AG08395 (cell line): Measurements from ENCODE around the gene RHEBL1.

ENCODE experiments used
- DNase-seq: peaks from one replicate; pipeline ENCODE4 v3.0.0; 2012; ENCODE audit warnings: mixed read lengths, low spot score

Gene RHEBL1, protein sequence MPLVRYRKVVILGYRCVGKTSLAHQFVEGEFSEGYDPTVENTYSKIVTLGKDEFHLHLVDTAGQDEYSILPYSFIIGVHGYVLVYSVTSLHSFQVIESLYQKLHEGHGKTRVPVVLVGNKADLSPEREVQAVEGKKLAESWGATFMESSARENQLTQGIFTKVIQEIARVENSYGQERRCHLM

DNA sequence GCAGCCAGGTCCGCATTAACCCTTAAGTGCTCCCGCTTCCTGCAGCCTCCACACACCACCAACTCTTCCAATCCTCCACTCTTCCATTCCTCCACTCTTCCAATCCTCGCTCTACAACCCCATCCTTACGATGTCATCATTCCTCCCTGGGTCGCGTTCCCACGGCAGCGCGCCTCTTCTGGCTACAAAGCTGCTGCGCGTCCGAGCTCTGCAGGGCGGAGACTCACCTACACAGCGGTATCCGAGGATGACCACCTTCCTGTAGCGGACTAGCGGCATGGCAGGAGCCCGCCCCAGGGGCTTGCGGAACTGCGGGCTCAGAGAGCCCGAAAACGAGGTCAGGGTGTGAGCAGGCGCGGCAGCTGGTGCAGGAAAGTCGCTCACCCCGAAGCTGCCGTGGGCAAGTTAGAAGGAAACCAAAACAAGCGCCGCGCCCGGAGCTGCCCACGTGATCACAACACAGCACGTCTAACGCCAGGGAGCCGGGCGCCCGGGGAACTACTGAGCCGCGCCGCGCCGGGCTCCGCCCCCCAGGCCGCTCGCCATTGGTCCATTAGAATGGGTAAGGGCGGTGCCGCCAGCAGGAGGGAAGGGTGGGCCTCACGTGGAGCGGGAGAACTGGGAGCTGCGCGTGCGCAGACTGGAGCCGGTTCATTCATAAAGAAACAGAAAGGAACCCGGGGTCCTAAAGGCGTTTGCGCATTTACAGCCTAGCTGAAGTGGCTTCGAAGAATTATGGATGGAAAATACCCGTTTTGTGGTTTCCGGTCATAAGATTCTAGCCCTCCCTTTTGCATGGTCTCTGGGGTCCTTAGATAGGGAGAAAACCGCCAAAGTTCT is at the start of gene RHEBL1:
RHEBL1 (minus strand) TSS at position 473 of the 840 bp plus-strand sequence; CDS start at position 279, 194 bp downstream.
- peak; percentile 99 for DNase-seq

DNA sequence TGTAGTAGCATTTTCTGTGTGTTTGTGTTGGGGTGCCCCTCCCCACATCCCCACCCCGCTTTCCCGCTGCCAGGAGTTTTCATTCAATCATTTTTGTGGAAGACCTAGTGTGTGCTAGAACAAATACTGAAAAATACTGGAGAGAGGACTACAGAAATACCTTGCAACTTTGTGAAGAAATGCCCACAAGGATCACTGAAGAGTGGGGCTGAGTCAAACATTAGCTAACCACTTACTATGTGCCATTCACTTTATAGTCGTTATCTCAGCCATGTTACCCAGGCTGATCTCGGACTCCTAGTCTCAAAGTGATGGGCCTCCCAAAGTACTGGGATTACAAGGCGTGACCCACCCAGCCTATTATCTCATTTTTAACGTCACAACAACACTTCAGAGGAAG is 41.4 kb upstream of the RHEBL1 start:
- DNase-seq: no peak

DNA sequence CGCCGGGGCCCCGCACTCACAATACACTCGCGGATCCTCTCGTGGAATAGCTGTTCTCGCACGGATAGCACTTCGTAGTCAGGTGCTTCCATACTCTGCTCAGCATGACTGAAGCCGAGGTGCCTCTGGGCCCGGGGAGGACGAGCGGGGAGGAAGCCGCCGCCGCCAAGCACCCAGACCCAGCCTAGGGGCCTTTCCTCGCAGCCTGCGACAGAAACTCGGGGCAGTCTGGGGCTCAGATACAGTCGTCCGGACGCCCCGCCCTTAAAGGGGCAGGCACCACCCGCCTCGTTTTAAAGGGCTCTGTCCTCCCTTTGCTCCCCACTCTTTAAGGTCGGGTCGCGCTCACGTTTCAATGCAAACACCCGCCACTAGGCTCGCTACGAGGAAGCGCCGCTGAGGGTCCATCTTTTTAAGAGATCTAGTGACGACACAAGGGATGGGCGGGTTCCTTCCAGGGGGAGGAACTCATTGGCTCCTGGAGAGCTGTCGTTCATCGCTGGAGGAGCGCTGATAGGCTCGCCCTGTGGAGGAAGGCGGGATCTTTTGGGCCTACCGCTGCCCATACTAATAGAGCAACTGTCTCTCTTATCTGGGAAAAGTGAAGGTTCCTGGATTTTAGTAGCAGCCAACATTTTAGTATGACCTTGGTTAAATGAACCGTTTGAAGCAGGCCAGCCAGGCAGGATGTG is 40.8 kb upstream of the RHEBL1 start, which contains the start of gene LMBR1L:
LMBR1L (minus strand) TSS at position 384 of the 692 bp plus-strand sequence; CDS start at position 92, 292 bp downstream.
- peak; percentile 100 for DNase-seq

GRCh38 chr12:49109641-49110463 is 40.1 kb upstream of the RHEBL1 start:
- DNase-seq: no peak

GRCh38 chr12:49108958-49109404 is 39.2 kb upstream of the RHEBL1 start:
- DNase-seq: peak; percentile 50

DNA sequence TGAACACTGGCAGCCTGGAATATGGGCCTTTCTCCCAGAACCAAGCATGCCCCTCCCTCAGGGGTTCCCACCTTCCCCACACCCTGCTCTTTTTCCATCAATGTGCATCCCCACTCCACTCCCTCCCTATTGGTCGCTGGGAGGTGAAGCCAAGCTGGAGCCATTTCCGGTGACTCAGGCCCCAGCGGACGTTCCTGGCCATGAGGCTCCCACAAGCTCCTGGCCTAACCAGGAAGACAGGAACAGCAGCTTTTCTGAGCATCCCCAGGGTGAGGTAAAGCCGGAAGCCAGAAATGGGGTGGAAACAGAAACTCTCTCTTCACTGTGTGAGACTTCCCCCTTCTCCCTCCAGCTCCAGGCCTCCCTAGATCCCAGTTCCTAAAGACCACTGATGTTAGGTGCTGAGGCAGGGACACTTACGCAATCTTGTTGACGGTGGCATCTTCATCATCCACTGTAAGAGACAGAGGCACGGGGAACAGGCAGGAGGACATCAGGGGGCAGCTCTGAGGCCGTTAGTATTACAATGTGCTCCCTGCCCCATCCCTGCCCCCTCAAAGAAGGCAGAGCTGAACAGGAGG is 35.8 kb upstream of the RHEBL1 start:
- DNase-seq: no peak

DNA sequence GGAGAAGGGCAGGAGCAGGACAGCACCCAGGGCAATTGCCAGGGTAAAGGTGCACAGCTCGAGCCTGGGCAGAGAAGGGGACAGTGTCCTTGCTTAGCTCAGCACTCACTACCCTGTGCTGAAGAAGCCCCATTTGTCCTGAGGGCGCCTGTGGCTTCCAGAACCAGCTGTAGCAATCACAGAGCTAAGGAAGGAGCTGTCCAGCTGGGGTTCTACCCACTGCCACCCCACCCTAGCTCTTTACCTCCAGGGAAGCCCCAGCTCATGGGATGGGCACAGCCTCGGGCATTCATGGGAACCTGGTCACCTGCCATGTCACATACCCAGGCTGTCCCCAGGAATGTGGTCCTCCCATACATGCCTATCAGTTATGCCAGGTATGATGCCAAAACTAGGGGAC is 35.0 kb upstream of the RHEBL1 start:
- no peak for DNase-seq

- DNase-seq: no peak
These were observed 30.6 kb upstream of the RHEBL1 start for GRCh38 chr12:49100380-49100779.

- DNase-seq: no peak
These were observed 28.9 kb upstream of the RHEBL1 start for GRCh38 chr12:49098703-49099102.

- DNase-seq: peak; percentile 63
These were observed 28.3 kb upstream of the RHEBL1 start for GRCh38 chr12:49098035-49098451.

DNA sequence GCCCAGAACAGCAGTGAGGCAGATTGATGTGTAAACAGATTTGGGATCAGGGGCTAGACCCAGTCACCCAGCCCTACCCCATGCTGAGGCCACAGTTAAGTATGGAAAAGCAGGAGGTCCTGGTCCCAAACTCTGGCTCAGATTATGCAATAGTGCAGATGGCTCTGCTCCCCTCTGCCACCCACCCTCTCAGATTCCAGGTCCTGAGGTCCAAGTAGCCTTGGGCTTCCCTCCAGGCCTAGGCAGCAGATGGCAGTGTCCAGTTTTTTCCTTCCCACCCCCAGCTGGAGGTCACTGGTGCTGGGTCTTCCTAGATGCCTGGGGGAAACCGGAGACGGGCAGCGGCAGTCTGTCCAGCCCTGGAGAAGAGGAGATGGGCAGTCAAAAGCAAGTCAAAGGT is 27.6 kb upstream of the RHEBL1 start:
- no peak for DNase-seq

DNA sequence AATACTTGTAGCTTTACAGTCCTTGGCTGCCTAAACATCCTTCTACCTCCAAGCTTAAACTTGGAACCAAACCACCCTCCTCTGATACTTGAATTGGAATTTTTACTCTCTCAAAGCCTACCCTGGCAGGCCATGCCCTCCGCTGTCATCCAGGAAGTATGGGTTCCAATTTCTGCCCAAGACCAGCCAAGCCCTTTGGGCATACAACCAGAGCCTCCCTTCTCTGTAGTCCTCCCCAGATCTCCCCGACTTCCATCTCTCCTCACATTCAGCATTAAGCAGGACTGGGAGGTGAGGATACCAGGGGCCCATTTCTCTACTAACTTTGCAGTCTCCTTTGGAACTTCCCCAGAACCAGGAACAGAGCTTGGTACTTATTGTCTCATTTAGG is 25.2 kb upstream of the RHEBL1 start:
- DNase-seq: no peak

DNA sequence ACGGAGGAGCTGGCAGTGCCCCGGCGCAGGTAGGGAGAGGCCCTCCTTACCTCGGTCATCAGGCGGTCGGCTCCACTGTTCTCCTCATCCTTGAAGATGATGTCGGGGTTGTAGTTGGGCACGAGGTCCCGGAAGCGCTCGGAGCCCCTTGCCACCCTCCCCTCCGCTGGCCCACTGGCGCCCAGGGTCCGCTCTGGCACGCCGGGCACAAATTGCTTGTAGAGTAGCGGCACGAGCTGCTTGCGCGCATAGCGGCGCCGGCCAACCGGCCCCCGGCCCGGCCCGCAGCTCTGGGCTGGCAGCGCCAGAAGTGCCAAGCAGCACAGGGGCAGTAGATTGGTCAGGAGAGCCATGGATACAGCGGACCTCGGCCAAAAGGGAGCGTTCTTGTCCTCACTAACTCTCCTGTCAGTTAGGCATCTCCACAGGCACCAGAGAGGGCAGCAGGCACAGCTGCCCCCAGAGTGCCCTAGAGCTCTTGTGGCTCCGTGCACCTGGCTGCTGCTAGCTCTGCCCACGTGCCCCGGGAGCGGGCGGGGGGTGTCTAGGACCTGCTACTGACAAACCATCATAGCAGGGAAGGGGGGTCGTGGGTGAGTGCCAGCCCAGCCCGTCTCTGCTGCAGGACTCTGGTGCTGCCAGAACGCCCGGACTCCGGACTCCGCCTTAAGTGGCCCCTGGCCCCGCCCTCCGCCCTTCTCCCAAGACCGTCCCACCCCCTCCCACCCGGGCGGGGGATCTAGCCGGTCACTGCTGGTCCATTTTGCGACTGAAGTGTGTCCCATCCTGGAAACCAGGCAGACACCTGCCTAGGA is 24.6 kb upstream of the RHEBL1 start, which contains the start of gene DHH:
DHH (minus strand) TSS at position 642 of the 815 bp plus-strand sequence; CDS start at position 353, 289 bp downstream.
- no peak for DNase-seq

- no peak for DNase-seq
These were observed 24.0 kb upstream of the RHEBL1 start for GRCh38 chr12:49093792-49094159.

DNA sequence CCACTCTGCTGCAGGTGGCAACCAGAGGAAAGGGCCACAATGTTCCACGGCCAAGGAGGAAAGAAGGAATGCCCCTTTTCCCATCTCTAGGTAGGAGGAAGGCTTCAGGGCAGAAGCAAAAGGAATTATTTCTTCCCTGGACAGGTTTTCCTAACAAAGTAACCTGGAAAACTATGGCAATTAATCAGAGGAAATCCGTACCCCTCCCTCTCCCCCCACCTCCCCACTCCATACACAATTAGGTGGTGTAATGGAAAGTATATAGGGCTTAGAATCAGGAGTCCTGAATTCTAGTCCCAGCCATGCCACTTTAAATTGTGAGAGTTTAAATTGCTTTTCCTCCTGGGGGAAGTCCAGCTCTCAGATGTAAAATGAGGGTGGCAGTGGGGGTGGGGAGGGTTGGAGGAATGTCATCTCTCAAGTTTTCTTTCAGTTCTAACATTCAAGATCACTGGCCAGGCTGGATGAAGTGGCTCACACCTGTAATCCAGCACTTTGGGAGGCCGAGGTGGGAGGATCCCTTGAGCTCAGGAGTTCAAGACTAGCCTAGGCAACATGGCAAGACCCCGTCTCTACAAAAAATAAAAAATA is 23.1 kb upstream of the RHEBL1 start:
- DNase-seq: no peak

- peak; percentile 53 for DNase-seq
These were observed 22.5 kb upstream of the RHEBL1 start for GRCh38 chr12:49092086-49092815.

- no peak for DNase-seq
These were observed 22.0 kb upstream of the RHEBL1 start for GRCh38 chr12:49091836-49092085.

GRCh38 chr12:49091056-49091835 is 21.5 kb upstream of the RHEBL1 start:
- no peak for DNase-seq
